Measurements from ENCODE around the gene RPS27. TPM values are rescaled to one million over a fixed set of nuclear protein-coding genes. Genes with fewer than 3 reads are reported as not detected.

Gene RPS27
- total and polyA plus RNA-seq, 10 of the 15 experiments (the other 5 are each of a cell fraction or from before 2014, with no cell fraction given) = 2,708 to 14,234 (median 8,874) TPM

DNA sequence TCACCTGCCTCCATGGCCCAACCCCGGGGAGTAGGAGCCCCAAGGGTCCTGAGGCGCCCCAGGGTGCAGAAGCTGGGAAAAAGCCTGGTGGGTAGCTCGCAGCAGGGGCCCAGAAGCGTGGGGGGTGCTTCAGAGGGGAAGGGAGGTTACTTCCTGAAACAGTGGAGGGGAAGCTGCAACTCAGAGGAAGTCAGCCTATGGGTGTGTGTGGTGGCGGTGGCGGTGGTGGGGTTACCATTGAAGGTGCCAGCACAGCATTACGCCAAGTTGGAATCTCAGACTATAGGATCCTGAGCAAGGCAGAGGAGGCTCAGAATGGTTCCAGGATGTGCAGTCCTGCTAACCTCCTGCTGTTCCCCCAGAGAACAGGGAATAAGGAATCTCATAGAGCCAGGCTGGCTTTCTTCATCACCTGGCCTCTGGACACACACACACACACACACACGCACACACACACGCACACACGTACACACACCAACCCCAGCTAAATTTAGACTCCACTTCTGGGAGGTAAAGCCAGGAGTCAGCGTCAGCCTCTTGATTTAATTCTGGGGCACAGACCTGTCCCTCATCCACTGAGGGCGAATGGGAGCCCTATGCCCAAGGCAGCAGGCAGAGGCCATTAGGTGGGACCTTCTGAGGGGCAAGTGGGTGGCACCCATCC, 45.3 kb upstream of the RPS27 start:
- no peaks in the 10 kb centered on the region for H3K9me3 ChIP-seq (replicated peaks; ENCODE audit: control insufficient read depth, insufficient read depth, low read length)
- FAIRE-seq (peak; percentile 98), ATAC-seq (peak; percentile 70), DNase-seq (ENCODE audit: low read depth, low spot score) (no peak)
- RAD21 ChIA-PET (ENCODE audit: unreplicated experiment) = interaction anchor here (0.9 to 4.9 kb wide), 25 partner anchors 11 to 253 kb away, joined by 3 to 55 read pairs (median 5); partner anchors contain the start of genes CREB3L4, CRTC2, GATAD2B and JTB
- peak overlapping the region; percentile 95 for H3K27ac ChIP-seq (ENCODE audit: control insufficient read depth, insufficient read depth)
- in situ Hi-C loops (cut with MboI) = no loop called here
- H4K20me1 ChIP-seq (ENCODE audit: control insufficient read depth, insufficient read depth) = no peaks in the 10 kb centered on the region
- H3K79me2 ChIP-seq (ENCODE audit: control insufficient read depth, insufficient read depth, low read length) = peaks cover 28% of the 10 kb centered on the region
- under 1% methylated on average over 12 of the region's 12 CpGs for WGBS (ENCODE audit: insufficient coverage, insufficient replicate concordance, low lambda C conversion rate, missing lambda C conversion rate)
- H3K4me2 ChIP-seq (ENCODE audit: control insufficient read depth, insufficient read depth) = peak overlapping the region; percentile 100
- peak overlapping the region; percentile 62 for H2AFZ ChIP-seq (ENCODE audit: control insufficient read depth, low read depth, low read length)
- intact Hi-C loops (cut with micrococcal nuclease; ENCODE audit: unreplicated experiment) = loop anchor here (1.0 to 2.0 kb wide), 2 partner anchors 22 kb away; partner anchors contain the start of genes CREB3L4 and GATAD2B
- H3K4me3 ChIP-seq = peak overlapping the region; percentile 100
- peak overlapping the region; percentile 99 for H3K9ac ChIP-seq (ENCODE audit: control insufficient read depth, insufficient read depth, low read length)
- peaks cover 21 to 22% of the 10 kb centered on the region in 2 experiments; a peak in 3 of 4 replicates for H3K36me3 ChIP-seq (ENCODE audit: control insufficient read depth in 2 of 2, insufficient read depth in 2 of 2, low read length in 1 of 2)
- POLR2A ChIA-PET = interaction anchor here (0.9 to 5.3 kb wide), 14 partner anchors 9 to 311 kb away, joined by 3 to 83 read pairs (median 8); partner anchors contain the start of genes CHTOP, CREB3L4, GATAD2B and JTB
- SMC1A ChIA-PET (ENCODE audit: uncharacterized antibody, unreplicated experiment) = interaction anchor here (0.7 to 4.5 kb wide), 25 partner anchors 9 to 273 kb away, joined by 3 to 59 read pairs (median 5); partner anchors contain the start of genes CREB3L4, GATAD2B, JTB and RAB13
- peaks cover 21% of the 10 kb centered on the region for H3K4me1 ChIP-seq (ENCODE audit: control insufficient read depth, insufficient read depth, low read length)
- H3K27me3 ChIP-seq (replicated peaks in 1 of 2; ENCODE audit: control insufficient read depth in 2 of 2, insufficient read depth in 2 of 2, low read length in 1 of 2) = no peaks in the 10 kb centered on the region
- no TSS peak for BruUV-seq (replicated peaks)
- CTCF ChIA-PET = interaction anchor here (0.6 to 4.8 kb wide), 13 partner anchors 11 to 267 kb away, joined by 3 to 54 read pairs (median 8); partner anchors contain the start of genes CREB3L4, CRTC2, GATAD2B and NPR1
- TF ChIP-seq EED (IDR thresholded peaks at IDR 0.05; ENCODE audit: low read depth) = peak; percentile 12; the same call in 1 of the 2 replicates
- no peak for TF ChIP-seq BCL11A (IDR thresholded peaks at IDR 0.05; ENCODE audit: low read depth, low read length)
- TF ChIP-seq ZBTB33 (IDR thresholded peaks at IDR 0.05) = no peak
- TF ChIP-seq, protein P1, sequence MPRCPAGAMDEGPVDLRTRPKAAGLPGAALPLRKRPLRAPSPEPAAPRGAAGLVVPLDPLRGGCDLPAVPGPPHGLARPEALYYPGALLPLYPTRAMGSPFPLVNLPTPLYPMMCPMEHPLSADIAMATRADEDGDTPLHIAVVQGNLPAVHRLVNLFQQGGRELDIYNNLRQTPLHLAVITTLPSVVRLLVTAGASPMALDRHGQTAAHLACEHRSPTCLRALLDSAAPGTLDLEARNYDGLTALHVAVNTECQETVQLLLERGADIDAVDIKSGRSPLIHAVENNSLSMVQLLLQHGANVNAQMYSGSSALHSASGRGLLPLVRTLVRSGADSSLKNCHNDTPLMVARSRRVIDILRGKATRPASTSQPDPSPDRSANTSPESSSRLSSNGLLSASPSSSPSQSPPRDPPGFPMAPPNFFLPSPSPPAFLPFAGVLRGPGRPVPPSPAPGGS (IDR thresholded peaks at IDR 0.05; ENCODE audit: borderline replicate concordance, insufficient read depth, low read depth, low read length, poor library complexity, severe bottlenecking) = no peak
- TF ChIP-seq WRNIP1 (IDR thresholded peaks at IDR 0.05; ENCODE audit: borderline replicate concordance, low read depth, low read length) = 0 out of 2 replicates have a peak, but pooled peaks have one; percentile 54
- peak; percentile 88 for TF ChIP-seq MLLT1 (IDR thresholded peaks at IDR 0.05)
- TF ChIP-seq ZSCAN29 (IDR thresholded peaks at IDR 0.05) = no peak
- 0 out of 3 replicates have a peak, but pooled peaks have one; percentile 53 for TF ChIP-seq POU2F2 (IDR thresholded peaks at IDR 0.05; ENCODE audit: borderline replicate concordance, low read depth, low read length)
- no peak for TF ChIP-seq STAT3 (IDR thresholded peaks at IDR 0.05; ENCODE audit: low read depth, low read length)
- TF ChIP-seq, protein P2, sequence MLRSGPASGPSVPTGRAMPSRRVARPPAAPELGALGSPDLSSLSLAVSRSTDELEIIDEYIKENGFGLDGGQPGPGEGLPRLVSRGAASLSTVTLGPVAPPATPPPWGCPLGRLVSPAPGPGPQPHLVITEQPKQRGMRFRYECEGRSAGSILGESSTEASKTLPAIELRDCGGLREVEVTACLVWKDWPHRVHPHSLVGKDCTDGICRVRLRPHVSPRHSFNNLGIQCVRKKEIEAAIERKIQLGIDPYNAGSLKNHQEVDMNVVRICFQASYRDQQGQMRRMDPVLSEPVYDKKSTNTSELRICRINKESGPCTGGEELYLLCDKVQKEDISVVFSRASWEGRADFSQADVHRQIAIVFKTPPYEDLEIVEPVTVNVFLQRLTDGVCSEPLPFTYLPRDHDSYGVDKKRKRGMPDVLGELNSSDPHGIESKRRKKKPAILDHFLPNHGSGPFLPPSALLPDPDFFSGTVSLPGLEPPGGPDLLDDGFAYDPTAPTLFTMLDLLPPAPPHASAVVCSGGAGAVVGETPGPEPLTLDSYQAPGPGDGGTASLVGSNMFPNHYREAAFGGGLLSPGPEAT (IDR thresholded peaks at IDR 0.05; ENCODE audit: low read depth) = no peak
- no peak for TF ChIP-seq RCOR1 (conservative IDR thresholded peaks at IDR 0.05; ENCODE audit: low read depth, low read length)
- TF ChIP-seq STAT1 (conservative IDR thresholded peaks at IDR 0.05) = no peak
- TF ChIP-seq KLF5 (IDR thresholded peaks at IDR 0.05; ENCODE audit: partially characterized antibody) = no peak
- no peak for TF ChIP-seq KDM1A (IDR thresholded peaks at IDR 0.05; ENCODE audit: borderline replicate concordance)
- peak; percentile 64; the same call in 1 of the 2 replicates for TF ChIP-seq SMARCA5 (IDR thresholded peaks at IDR 0.05)
- peak; percentile 59; the same call in 1 of the 2 replicates for TF ChIP-seq POLR2A (IDR thresholded peaks at IDR 0.05; ENCODE audit: low read depth, low read length)
- TF ChIP-seq NR2C1 (IDR thresholded peaks at IDR 0.05) = no peak
